Measurements from ENCODE around the gene PEX3.

- TF ChIP-seq, protein P1, sequence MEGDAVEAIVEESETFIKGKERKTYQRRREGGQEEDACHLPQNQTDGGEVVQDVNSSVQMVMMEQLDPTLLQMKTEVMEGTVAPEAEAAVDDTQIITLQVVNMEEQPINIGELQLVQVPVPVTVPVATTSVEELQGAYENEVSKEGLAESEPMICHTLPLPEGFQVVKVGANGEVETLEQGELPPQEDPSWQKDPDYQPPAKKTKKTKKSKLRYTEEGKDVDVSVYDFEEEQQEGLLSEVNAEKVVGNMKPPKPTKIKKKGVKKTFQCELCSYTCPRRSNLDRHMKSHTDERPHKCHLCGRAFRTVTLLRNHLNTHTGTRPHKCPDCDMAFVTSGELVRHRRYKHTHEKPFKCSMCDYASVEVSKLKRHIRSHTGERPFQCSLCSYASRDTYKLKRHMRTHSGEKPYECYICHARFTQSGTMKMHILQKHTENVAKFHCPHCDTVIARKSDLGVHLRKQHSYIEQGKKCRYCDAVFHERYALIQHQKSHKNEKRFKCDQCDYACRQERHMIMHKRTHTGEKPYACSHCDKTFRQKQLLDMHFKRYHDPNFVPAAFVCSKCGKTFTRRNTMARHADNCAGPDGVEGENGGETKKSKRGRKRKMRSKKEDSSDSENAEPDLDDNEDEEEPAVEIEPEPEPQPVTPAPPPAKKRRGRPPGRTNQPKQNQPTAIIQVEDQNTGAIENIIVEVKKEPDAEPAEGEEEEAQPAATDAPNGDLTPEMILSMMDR (IDR thresholded peaks at IDR 0.05; ENCODE audit: insufficient read depth, low read length) = no peak
- TF ChIP-seq SPI1 (IDR thresholded peaks at IDR 0.05; ENCODE audit: borderline replicate concordance, low read depth) (no peak), POLR2AphosphoS5 (IDR thresholded peaks at IDR 0.05; ENCODE audit: low read depth) (no peak), GABPA (IDR thresholded peaks at IDR 0.05; ENCODE audit: low read depth) (no peak)
- TF ChIP-seq, protein P2, sequence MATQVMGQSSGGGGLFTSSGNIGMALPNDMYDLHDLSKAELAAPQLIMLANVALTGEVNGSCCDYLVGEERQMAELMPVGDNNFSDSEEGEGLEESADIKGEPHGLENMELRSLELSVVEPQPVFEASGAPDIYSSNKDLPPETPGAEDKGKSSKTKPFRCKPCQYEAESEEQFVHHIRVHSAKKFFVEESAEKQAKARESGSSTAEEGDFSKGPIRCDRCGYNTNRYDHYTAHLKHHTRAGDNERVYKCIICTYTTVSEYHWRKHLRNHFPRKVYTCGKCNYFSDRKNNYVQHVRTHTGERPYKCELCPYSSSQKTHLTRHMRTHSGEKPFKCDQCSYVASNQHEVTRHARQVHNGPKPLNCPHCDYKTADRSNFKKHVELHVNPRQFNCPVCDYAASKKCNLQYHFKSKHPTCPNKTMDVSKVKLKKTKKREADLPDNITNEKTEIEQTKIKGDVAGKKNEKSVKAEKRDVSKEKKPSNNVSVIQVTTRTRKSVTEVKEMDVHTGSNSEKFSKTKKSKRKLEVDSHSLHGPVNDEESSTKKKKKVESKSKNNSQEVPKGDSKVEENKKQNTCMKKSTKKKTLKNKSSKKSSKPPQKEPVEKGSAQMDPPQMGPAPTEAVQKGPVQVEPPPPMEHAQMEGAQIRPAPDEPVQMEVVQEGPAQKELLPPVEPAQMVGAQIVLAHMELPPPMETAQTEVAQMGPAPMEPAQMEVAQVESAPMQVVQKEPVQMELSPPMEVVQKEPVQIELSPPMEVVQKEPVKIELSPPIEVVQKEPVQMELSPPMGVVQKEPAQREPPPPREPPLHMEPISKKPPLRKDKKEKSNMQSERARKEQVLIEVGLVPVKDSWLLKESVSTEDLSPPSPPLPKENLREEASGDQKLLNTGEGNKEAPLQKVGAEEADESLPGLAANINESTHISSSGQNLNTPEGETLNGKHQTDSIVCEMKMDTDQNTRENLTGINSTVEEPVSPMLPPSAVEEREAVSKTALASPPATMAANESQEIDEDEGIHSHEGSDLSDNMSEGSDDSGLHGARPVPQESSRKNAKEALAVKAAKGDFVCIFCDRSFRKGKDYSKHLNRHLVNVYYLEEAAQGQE (IDR thresholded peaks at IDR 0.05; ENCODE audit: insufficient replicate concordance, low read depth) = no peak
Observed at GRCh38 chr6:143536461-143536865, 85.9 kb downstream of the PEX3 start.

All from HL-60 (cell line).